ENCODE measurements around the gene MUS81. TPM values are rescaled to one million over a fixed set of nuclear protein-coding genes. Genes with fewer than 3 reads are reported as not detected.

MUS81 gene, protein sequence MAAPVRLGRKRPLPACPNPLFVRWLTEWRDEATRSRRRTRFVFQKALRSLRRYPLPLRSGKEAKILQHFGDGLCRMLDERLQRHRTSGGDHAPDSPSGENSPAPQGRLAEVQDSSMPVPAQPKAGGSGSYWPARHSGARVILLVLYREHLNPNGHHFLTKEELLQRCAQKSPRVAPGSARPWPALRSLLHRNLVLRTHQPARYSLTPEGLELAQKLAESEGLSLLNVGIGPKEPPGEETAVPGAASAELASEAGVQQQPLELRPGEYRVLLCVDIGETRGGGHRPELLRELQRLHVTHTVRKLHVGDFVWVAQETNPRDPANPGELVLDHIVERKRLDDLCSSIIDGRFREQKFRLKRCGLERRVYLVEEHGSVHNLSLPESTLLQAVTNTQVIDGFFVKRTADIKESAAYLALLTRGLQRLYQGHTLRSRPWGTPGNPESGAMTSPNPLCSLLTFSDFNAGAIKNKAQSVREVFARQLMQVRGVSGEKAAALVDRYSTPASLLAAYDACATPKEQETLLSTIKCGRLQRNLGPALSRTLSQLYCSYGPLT
- total RNA-seq (2014; rRNA removed; shearing (Covaris generic)): 110 and 130 TPM in 2 replicates
- 94.2 and 102 TPM in 2 replicates for total RNA-seq (2022)
- Bru-seq, nascent RNA: percentile 75 among the genes with signal in this experiment
- BruChase-seq, experiment 1, labeled RNA remaining after a 6-hour chase: percentile 76 among the genes with signal in this experiment
- percentile 79 among the genes with signal in this experiment for BruChase-seq, experiment 2, labeled RNA remaining after a 2-hour chase
- long read RNA-seq, transcript MUS81-201 (16 exons, 2,392 nt): major isoform, 50 of 179 reads
- long read RNA-seq, transcript MUS81-202 (16 exons, 1,817 nt): minor isoform, 6 of 179 reads
- long read RNA-seq, partial matches to known transcripts: 24 of 179 reads
- long read RNA-seq, other reads (novel, unspliced or antisense): 99 of 179 reads

DNA sequence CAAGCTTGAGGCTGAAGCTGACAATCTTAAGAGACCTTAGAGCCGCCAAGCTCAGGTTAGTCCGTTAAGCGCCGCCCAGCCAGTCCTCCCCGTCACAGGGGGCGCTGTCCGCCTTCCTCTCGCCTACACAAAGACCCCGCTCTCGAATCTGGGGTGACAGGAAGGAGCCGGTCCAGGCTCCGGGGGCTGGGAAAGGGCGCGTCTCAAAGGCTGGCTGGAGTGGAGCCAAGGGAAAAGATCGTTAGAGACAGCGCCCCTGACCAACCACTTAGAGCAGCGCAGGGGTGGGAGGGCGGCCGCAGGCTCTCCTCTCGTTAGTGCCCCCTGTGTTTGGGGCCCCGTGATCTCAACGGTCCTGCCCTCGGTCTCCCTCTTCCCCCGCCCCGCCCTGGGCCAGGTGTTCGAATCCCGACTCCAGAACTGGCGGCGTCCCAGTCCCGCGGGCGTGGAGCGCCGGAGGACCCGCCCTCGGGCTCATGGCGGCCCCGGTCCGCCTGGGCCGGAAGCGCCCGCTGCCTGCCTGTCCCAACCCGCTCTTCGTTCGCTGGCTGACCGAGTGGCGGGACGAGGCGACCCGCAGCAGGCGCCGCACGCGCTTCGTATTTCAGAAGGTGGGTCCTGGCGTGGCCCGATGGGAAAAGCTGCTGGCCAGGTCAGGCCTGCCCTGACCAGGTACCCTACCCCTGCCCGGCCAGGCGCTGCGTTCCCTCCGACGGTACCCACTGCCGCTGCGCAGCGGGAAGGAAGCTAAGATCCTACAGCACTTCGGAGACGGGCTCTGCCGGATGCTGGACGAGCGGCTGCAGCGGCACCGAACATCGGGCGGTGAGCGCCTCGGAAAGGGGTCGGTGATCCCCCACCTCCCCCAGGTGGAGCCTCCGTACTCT lies at the start of gene MUS81:
Gene MUS81 (plus strand): TSS at position 156 of the 887 bp plus-strand sequence. CDS start 321 bp downstream, at position 477.
- no peaks in the 10 kb centered on the region for H3K9me3 ChIP-seq (ENCODE audit: low read length)
- H3K79me2 ChIP-seq (ENCODE audit: insufficient read depth, low read depth, low read length): peaks cover 36% of the 10 kb centered on the region
- ChIA-PET POLR2A (interaction anchor here (0.8 to 3.9 kb wide), 9 partner anchors 12 to 193 kb away, joined by 3 to 59 read pairs (median 4); partner anchors contain the start of genes CCDC85B and FIBP), CTCF (ENCODE audit: unreplicated experiment) (interaction anchor here (0.5 to 2.0 kb wide), 9 partner anchors 9 to 1082 kb away, joined by 3 to 17 read pairs (median 4); partner anchors contain the start of genes CCDC85B, FIBP, RNASEH2C and SF1)
- H3K36me3 ChIP-seq (ENCODE audit: insufficient read depth, low read length): peaks cover 61% of the 10 kb centered on the region
- peaks cover 31% of the 10 kb centered on the region for H3K4me1 ChIP-seq (ENCODE audit: insufficient read depth, low read length, poor library complexity, severe bottlenecking)
- H2AFZ ChIP-seq (ENCODE audit: low read length): peak within 1 kb of the TSS; percentile 73; the same call in 1 of the 2 replicates
- DNase-seq (ENCODE audit: low spot score): peak; percentile 96
- peak within 1 kb of the TSS; percentile 96 for H3K4me2 ChIP-seq (ENCODE audit: low read length)
- TF ChIP-seq CTCF (conservative IDR thresholded peaks at IDR 0.05; ENCODE audit: low read length) (peak; percentile 94), EZH2phosphoT487 (IDR thresholded peaks at IDR 0.05; ENCODE audit: borderline replicate concordance, low read depth, low read length) (no peak)
- H4K20me1 ChIP-seq (ENCODE audit: insufficient read depth, low read length): peaks cover 17% of the 10 kb centered on the region
- no peaks in the 10 kb centered on the region for H3K9me2 ChIP-seq (ENCODE audit: insufficient read depth, low read length)
- H3K4me3 ChIP-seq (ENCODE audit: low read depth, low read length, poor library complexity, severe bottlenecking): peak within 1 kb of the TSS; percentile 99
- TSS peak; percentile 84 for BruUV-seq (replicated peaks)
- intact Hi-C loops (cut with micrococcal nuclease; ENCODE audit: unreplicated experiment): loop anchor here (1.0 kb wide), 2 partner anchors 101 to 129 kb away; partner anchors contain the start of gene SART1
- peak within 1 kb of the TSS; percentile 93 for H3K27ac ChIP-seq (ENCODE audit: low read depth, low read length, poor library complexity, severe bottlenecking)

GRCh38 chr11:65811764-65812475 lies 48.3 kb upstream of the MUS81 start:
- no TSS peak for BruUV-seq (replicated peaks)
- no peak overlapping the region for H2AFZ ChIP-seq (ENCODE audit: low read length)
- no peak for DNase-seq (ENCODE audit: low spot score)
- H3K36me3 ChIP-seq (ENCODE audit: insufficient read depth, low read length): no peaks in the 10 kb centered on the region
- no peaks in the 10 kb centered on the region for H4K20me1 ChIP-seq (ENCODE audit: insufficient read depth, low read length)
- H3K27ac ChIP-seq (ENCODE audit: low read depth, low read length, poor library complexity, severe bottlenecking): no peak overlapping the region
- no peaks in the 10 kb centered on the region for H3K9me3 ChIP-seq (ENCODE audit: low read length)
- ChIA-PET CTCF (ENCODE audit: unreplicated experiment) (no interaction called here), POLR2A (no interaction called here)
- no peak overlapping the region for H3K4me2 ChIP-seq (ENCODE audit: low read length)
- H3K9me2 ChIP-seq (ENCODE audit: insufficient read depth, low read length): no peaks in the 10 kb centered on the region
- no peak overlapping the region for H3K4me3 ChIP-seq (ENCODE audit: low read depth, low read length, poor library complexity, severe bottlenecking)
- TF ChIP-seq CTCF (conservative IDR thresholded peaks at IDR 0.05; ENCODE audit: low read length) (no peak), EZH2phosphoT487 (IDR thresholded peaks at IDR 0.05; ENCODE audit: borderline replicate concordance, low read depth, low read length) (no peak)
- no peaks in the 10 kb centered on the region for H3K4me1 ChIP-seq (ENCODE audit: insufficient read depth, low read length, poor library complexity, severe bottlenecking)
- intact Hi-C loops (cut with micrococcal nuclease; ENCODE audit: unreplicated experiment): no loop called here
- no peaks in the 10 kb centered on the region for H3K79me2 ChIP-seq (ENCODE audit: insufficient read depth, low read depth, low read length)
